Measurements from ENCODE around the gene PPP1R3E.
"Not testable (repeated sequence)": the region's sequence is repeated elsewhere in the genome, so short reads cannot be mapped to it uniquely, and the experiment has no call there.

Gene PPP1R3E

GRCh38 chr14:23297611-23298277 is 4.9 kb downstream of the PPP1R3E start:
- DNase-seq = no peak

- DNase-seq = no peak
Observed at GRCh38 chr14:23297096-23297495, 5.6 kb downstream of the PPP1R3E start.

- no peak for DNase-seq
Observed at GRCh38 chr14:23296012-23296777, 6.5 kb downstream of the PPP1R3E start.

GRCh38 chr14:23294734-23295561 is 7.7 kb downstream of the PPP1R3E start:
- DNase-seq = no peak

GRCh38 chr14:23286902-23287479 is 15.7 kb downstream of the PPP1R3E start:
- no peak for DNase-seq

GRCh38 chr14:23286020-23286901 is 16.4 kb downstream of the PPP1R3E start, which contains the start of gene HOMEZ:
Gene HOMEZ (minus strand): TSS chr14:23286132. CDS start chr14:23285952, 180 bp downstream.
- peak; percentile 98 for DNase-seq

- DNase-seq = no peak
Observed at GRCh38 chr14:23285530-23286019, 17.1 kb downstream of the PPP1R3E start.

- DNase-seq = no peak
Observed at GRCh38 chr14:23284654-23285529, 17.8 kb downstream of the PPP1R3E start.

- no peak for DNase-seq
Observed at GRCh38 chr14:23281247-23281646, 21.4 kb downstream of the PPP1R3E start.

- not testable (repeated sequence) for DNase-seq
Observed at GRCh38 chr14:23277928-23278327, 24.7 kb downstream of the PPP1R3E start.

- DNase-seq = no peak
Observed at GRCh38 chr14:23277189-23277588, 25.5 kb downstream of the PPP1R3E start.

GRCh38 chr14:23275412-23275811 is 27.2 kb downstream of the PPP1R3E start:
- DNase-seq = no peak

GRCh38 chr14:23269193-23269592 is 33.5 kb downstream of the PPP1R3E start:
- DNase-seq = no peak

GRCh38 chr14:23260849-23261248 is 41.8 kb downstream of the PPP1R3E start:
- not testable (repeated sequence) for DNase-seq

- no peak for DNase-seq
Observed at GRCh38 chr14:23259426-23259825, 43.2 kb downstream of the PPP1R3E start.

- DNase-seq = no peak
Observed at GRCh38 chr14:23258256-23258655, 44.4 kb downstream of the PPP1R3E start.

GRCh38 chr14:23252420-23253333 is 50.0 kb downstream of the PPP1R3E start:
- DNase-seq = no peak

GRCh38 chr14:23252006-23252405 is 50.7 kb downstream of the PPP1R3E start:
- DNase-seq = no peak

- no peak for DNase-seq
Observed at GRCh38 chr14:23249824-23250223, 52.8 kb downstream of the PPP1R3E start.

- no peak for DNase-seq
Observed at GRCh38 chr14:23248601-23249000, 54.1 kb downstream of the PPP1R3E start.

Measured in T1000 (cell line).